ENCODE measurements around the gene CACNA1A.

DNA sequence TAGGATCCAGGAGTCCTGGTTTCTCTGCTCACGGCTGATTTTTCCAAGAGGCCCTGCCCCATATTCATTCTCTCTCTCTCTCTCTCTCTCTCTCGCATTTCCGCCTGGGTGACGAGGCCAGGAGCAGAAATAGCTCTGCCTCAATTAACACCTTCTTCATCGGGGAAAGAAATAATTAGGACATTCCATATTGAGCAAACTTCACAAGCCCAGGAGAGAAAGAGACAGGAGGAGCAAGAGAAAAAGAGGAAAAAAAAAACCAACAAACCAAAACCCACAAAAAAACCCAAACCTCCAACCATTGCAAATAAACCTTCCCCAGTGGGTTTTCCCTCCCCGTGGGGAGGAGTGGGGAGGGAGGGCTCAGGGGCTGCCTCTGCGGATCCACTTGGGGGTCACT, 143.0 kb downstream of the CACNA1A start:
- TF ChIP-seq, protein P1, sequence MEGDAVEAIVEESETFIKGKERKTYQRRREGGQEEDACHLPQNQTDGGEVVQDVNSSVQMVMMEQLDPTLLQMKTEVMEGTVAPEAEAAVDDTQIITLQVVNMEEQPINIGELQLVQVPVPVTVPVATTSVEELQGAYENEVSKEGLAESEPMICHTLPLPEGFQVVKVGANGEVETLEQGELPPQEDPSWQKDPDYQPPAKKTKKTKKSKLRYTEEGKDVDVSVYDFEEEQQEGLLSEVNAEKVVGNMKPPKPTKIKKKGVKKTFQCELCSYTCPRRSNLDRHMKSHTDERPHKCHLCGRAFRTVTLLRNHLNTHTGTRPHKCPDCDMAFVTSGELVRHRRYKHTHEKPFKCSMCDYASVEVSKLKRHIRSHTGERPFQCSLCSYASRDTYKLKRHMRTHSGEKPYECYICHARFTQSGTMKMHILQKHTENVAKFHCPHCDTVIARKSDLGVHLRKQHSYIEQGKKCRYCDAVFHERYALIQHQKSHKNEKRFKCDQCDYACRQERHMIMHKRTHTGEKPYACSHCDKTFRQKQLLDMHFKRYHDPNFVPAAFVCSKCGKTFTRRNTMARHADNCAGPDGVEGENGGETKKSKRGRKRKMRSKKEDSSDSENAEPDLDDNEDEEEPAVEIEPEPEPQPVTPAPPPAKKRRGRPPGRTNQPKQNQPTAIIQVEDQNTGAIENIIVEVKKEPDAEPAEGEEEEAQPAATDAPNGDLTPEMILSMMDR (conservative IDR thresholded peaks at IDR 0.05; ENCODE audit: low read length): no peak
- TF ChIP-seq EZH2phosphoT487 (IDR thresholded peaks at IDR 0.05; ENCODE audit: borderline replicate concordance, low read depth, low read length): no peak
